ENCODE data around the gene SPATA24. TPM values are rescaled to one million over a fixed set of nuclear protein-coding genes. Genes with fewer than 3 reads are reported as not detected.

Gene SPATA24
- total and polyA plus RNA-seq, 2 of the 8 experiments (the other 6 are each of a cell fraction or from before 2014, with no cell fraction given), result 5.8 to 9.4 TPM

DNA sequence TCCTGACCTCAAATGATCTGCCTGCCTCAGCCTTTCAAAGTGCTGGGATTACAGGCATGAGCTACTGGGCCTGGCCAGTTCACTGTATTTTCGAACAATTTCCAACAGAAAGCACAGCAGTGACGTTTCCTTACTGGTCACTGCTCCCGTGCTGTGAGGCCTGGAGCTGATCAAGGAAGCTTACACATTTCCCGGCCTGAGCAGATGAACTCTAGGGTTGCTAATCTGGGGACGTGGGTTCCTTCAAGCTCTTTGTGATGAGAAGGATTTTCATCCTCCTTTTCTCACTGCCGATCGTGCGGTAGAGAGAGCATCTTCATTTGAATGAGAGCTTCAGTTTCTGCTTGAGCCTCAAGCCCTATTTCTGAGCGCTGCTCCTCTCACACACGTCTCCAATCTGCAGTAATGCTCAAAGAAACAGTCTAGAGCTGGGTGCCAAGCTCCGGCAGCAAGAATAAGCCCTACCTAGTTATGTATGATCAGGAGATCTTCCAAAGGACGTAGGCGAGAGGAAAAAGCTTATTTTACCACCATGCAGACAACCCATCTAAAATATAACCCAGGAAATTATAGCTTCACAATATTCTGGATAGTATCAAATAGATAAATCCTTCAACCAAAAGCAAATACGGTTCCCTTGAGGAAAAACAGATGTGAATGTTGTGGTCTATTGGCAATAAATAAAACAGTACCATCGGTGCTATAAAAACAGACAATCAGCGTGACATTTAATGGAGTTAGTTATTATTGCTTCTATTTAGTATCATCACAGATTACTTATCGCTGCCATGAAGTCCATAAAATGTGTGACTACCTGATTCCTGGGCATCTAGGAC lies 7.3 kb upstream of the SPATA24 start (continued):
- TF ChIP-seq, protein P1, sequence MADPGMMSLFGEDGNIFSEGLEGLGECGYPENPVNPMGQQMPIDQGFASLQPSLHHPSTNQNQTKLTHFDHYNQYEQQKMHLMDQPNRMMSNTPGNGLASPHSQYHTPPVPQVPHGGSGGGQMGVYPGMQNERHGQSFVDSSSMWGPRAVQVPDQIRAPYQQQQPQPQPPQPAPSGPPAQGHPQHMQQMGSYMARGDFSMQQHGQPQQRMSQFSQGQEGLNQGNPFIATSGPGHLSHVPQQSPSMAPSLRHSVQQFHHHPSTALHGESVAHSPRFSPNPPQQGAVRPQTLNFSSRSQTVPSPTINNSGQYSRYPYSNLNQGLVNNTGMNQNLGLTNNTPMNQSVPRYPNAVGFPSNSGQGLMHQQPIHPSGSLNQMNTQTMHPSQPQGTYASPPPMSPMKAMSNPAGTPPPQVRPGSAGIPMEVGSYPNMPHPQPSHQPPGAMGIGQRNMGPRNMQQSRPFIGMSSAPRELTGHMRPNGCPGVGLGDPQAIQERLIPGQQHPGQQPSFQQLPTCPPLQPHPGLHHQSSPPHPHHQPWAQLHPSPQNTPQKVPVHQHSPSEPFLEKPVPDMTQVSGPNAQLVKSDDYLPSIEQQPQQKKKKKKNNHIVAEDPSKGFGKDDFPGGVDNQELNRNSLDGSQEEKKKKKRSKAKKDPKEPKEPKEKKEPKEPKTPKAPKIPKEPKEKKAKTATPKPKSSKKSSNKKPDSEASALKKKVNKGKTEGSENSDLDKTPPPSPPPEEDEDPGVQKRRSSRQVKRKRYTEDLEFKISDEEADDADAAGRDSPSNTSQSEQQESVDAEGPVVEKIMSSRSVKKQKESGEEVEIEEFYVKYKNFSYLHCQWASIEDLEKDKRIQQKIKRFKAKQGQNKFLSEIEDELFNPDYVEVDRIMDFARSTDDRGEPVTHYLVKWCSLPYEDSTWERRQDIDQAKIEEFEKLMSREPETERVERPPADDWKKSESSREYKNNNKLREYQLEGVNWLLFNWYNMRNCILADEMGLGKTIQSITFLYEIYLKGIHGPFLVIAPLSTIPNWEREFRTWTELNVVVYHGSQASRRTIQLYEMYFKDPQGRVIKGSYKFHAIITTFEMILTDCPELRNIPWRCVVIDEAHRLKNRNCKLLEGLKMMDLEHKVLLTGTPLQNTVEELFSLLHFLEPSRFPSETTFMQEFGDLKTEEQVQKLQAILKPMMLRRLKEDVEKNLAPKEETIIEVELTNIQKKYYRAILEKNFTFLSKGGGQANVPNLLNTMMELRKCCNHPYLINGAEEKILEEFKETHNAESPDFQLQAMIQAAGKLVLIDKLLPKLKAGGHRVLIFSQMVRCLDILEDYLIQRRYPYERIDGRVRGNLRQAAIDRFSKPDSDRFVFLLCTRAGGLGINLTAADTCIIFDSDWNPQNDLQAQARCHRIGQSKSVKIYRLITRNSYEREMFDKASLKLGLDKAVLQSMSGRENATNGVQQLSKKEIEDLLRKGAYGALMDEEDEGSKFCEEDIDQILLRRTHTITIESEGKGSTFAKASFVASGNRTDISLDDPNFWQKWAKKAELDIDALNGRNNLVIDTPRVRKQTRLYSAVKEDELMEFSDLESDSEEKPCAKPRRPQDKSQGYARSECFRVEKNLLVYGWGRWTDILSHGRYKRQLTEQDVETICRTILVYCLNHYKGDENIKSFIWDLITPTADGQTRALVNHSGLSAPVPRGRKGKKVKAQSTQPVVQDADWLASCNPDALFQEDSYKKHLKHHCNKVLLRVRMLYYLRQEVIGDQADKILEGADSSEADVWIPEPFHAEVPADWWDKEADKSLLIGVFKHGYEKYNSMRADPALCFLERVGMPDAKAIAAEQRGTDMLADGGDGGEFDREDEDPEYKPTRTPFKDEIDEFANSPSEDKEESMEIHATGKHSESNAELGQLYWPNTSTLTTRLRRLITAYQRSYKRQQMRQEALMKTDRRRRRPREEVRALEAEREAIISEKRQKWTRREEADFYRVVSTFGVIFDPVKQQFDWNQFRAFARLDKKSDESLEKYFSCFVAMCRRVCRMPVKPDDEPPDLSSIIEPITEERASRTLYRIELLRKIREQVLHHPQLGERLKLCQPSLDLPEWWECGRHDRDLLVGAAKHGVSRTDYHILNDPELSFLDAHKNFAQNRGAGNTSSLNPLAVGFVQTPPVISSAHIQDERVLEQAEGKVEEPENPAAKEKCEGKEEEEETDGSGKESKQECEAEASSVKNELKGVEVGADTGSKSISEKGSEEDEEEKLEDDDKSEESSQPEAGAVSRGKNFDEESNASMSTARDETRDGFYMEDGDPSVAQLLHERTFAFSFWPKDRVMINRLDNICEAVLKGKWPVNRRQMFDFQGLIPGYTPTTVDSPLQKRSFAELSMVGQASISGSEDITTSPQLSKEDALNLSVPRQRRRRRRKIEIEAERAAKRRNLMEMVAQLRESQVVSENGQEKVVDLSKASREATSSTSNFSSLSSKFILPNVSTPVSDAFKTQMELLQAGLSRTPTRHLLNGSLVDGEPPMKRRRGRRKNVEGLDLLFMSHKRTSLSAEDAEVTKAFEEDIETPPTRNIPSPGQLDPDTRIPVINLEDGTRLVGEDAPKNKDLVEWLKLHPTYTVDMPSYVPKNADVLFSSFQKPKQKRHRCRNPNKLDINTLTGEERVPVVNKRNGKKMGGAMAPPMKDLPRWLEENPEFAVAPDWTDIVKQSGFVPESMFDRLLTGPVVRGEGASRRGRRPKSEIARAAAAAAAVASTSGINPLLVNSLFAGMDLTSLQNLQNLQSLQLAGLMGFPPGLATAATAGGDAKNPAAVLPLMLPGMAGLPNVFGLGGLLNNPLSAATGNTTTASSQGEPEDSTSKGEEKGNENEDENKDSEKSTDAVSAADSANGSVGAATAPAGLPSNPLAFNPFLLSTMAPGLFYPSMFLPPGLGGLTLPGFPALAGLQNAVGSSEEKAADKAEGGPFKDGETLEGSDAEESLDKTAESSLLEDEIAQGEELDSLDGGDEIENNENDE (IDR thresholded peaks at IDR 0.05; ENCODE audit: insufficient replicate concordance, low read length), result no peak
- TF ChIP-seq SRF (IDR thresholded peaks at IDR 0.05; ENCODE audit: low read depth, low read length) (no peak), RAD21 (IDR thresholded peaks at IDR 0.05 in 1 of 2, conservative IDR thresholded peaks at IDR 0.05 in 1 of 2; ENCODE audit: low read depth in 2 of 2, low read length in 2 of 2) (no peak), EP300 (IDR thresholded peaks at IDR 0.05; ENCODE audit: borderline replicate concordance in 1 of 2, low read depth in 2 of 2, low read length in 2 of 2) (no peak)
- TF ChIP-seq, protein P2, sequence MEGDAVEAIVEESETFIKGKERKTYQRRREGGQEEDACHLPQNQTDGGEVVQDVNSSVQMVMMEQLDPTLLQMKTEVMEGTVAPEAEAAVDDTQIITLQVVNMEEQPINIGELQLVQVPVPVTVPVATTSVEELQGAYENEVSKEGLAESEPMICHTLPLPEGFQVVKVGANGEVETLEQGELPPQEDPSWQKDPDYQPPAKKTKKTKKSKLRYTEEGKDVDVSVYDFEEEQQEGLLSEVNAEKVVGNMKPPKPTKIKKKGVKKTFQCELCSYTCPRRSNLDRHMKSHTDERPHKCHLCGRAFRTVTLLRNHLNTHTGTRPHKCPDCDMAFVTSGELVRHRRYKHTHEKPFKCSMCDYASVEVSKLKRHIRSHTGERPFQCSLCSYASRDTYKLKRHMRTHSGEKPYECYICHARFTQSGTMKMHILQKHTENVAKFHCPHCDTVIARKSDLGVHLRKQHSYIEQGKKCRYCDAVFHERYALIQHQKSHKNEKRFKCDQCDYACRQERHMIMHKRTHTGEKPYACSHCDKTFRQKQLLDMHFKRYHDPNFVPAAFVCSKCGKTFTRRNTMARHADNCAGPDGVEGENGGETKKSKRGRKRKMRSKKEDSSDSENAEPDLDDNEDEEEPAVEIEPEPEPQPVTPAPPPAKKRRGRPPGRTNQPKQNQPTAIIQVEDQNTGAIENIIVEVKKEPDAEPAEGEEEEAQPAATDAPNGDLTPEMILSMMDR (IDR thresholded peaks at IDR 0.05; ENCODE audit: control extremely low read depth in 1 of 3, insufficient read depth in 1 of 3, low read depth in 1 of 3, low read length in 3 of 3), result no peak

All from H1 (cell line).